ENCODE data around the gene ARHGEF5. TPM values are rescaled to one million over a fixed set of nuclear protein-coding genes. Genes with fewer than 3 reads are reported as not detected.
"Not testable (repeated sequence)": the region's sequence is repeated elsewhere in the genome, so short reads cannot be mapped to it uniquely, and the experiment has no call there.

The ARHGEF5 gene
- total and polyA plus RNA-seq, 2 donors (not counting 1 experiment from before 2014, with no cell fraction given), result 6.8 to 6.9 TPM

GRCh38 chr7:144362061-144362460 is 6.9 kb downstream of the ARHGEF5 start:
- H3K4me1 Mint-ChIP-seq; H3K9me3 Mint-ChIP-seq (ENCODE audit: insufficient read depth); intact Hi-C loops (cut with micrococcal nuclease); H3K27ac ChIP-seq (ENCODE audit: low read length in 2 of 2); H3K79me2 ChIP-seq (ENCODE audit: control insufficient read depth, insufficient read depth, low read length); H3K4me1 ChIP-seq (ENCODE audit: control insufficient read depth in 2 of 2, insufficient read depth in 2 of 2, low read length in 2 of 2); POLR2A ChIA-PET; H3K27me3 ChIP-seq (replicated peaks in 1 of 4; ENCODE audit: control extremely low read depth in 1 of 4, control insufficient read depth in 3 of 4, insufficient read depth in 4 of 4, low read length in 3 of 4); H2AFZ ChIP-seq (ENCODE audit: insufficient read depth, low read depth, low read length, poor library complexity, severe bottlenecking); H3K36me3 ChIP-seq (replicated peaks in 1 of 2; ENCODE audit: control extremely low read depth in 1 of 2, control insufficient read depth in 1 of 2, extremely low read depth in 1 of 2, insufficient read depth in 2 of 2, low read length in 1 of 2); H3K9ac ChIP-seq (ENCODE audit: low read length); H3K4me2 ChIP-seq (replicated peaks; ENCODE audit: low read depth, low read length, poor library complexity, severe bottlenecking); ATAC-seq (ENCODE audit: low read depth); H3K4me3 Mint-ChIP-seq; H3K27ac Mint-ChIP-seq; H3K27me3 Mint-ChIP-seq; H4K20me1 ChIP-seq (ENCODE audit: control insufficient read depth, insufficient read depth, low read length, poor library complexity, severe bottlenecking); DNase-seq; CTCF ChIA-PET; H3K9me3 ChIP-seq (ENCODE audit: control extremely low read depth in 1 of 3, control insufficient read depth in 2 of 3, insufficient read depth in 1 of 3, low read length in 2 of 3); H3K4me3 ChIP-seq (ENCODE audit: control extremely low read depth in 1 of 5, extremely low read depth in 1 of 5, insufficient read depth in 1 of 5, low read depth in 2 of 5, low read length in 4 of 5): not testable (repeated sequence)
- WGBS (ENCODE audit: insufficient coverage), result no CpG with 5 or more reads among the region's 3 CpGs

- H3K27me3 ChIP-seq (replicated peaks in 1 of 4; ENCODE audit: control extremely low read depth in 1 of 4, control insufficient read depth in 3 of 4, insufficient read depth in 4 of 4, low read length in 3 of 4); CTCF ChIA-PET; POLR2A ChIA-PET; H3K4me3 ChIP-seq (ENCODE audit: control extremely low read depth in 1 of 5, extremely low read depth in 1 of 5, insufficient read depth in 1 of 5, low read depth in 2 of 5, low read length in 4 of 5); ATAC-seq (ENCODE audit: low read depth); H3K4me1 ChIP-seq (ENCODE audit: control insufficient read depth in 2 of 2, insufficient read depth in 2 of 2, low read length in 2 of 2); H3K4me1 Mint-ChIP-seq; H3K27me3 Mint-ChIP-seq; H3K27ac Mint-ChIP-seq; H4K20me1 ChIP-seq (ENCODE audit: control insufficient read depth, insufficient read depth, low read length, poor library complexity, severe bottlenecking); H3K9ac ChIP-seq (ENCODE audit: low read length); DNase-seq; H2AFZ ChIP-seq (ENCODE audit: insufficient read depth, low read depth, low read length, poor library complexity, severe bottlenecking); intact Hi-C loops (cut with micrococcal nuclease); H3K4me3 Mint-ChIP-seq; H3K27ac ChIP-seq (ENCODE audit: low read length in 2 of 2); H3K9me3 Mint-ChIP-seq (ENCODE audit: insufficient read depth); H3K4me2 ChIP-seq (replicated peaks; ENCODE audit: low read depth, low read length, poor library complexity, severe bottlenecking); H3K79me2 ChIP-seq (ENCODE audit: control insufficient read depth, insufficient read depth, low read length); H3K36me3 ChIP-seq (replicated peaks in 1 of 2; ENCODE audit: control extremely low read depth in 1 of 2, control insufficient read depth in 1 of 2, extremely low read depth in 1 of 2, insufficient read depth in 2 of 2, low read length in 1 of 2); H3K9me3 ChIP-seq (ENCODE audit: control extremely low read depth in 1 of 3, control insufficient read depth in 2 of 3, insufficient read depth in 1 of 3, low read length in 2 of 3): not testable (repeated sequence)
- WGBS (ENCODE audit: insufficient coverage), result no CpG with 5 or more reads among the region's 6 CpGs
These were observed 10.3 kb downstream of the ARHGEF5 start for GRCh38 chr7:144365523-144365922.

GRCh38 chr7:144367250-144367649 is 12.0 kb downstream of the ARHGEF5 start:
- H3K27me3 Mint-ChIP-seq; H3K4me2 ChIP-seq (replicated peaks; ENCODE audit: low read depth, low read length, poor library complexity, severe bottlenecking); H3K4me1 Mint-ChIP-seq; H3K27ac Mint-ChIP-seq; H3K9ac ChIP-seq (ENCODE audit: low read length); H2AFZ ChIP-seq (ENCODE audit: insufficient read depth, low read depth, low read length, poor library complexity, severe bottlenecking); H3K79me2 ChIP-seq (ENCODE audit: control insufficient read depth, insufficient read depth, low read length); H3K4me1 ChIP-seq (ENCODE audit: control insufficient read depth in 2 of 2, insufficient read depth in 2 of 2, low read length in 2 of 2); CTCF ChIA-PET; H3K4me3 ChIP-seq (ENCODE audit: control extremely low read depth in 1 of 5, extremely low read depth in 1 of 5, insufficient read depth in 1 of 5, low read depth in 2 of 5, low read length in 4 of 5); H3K4me3 Mint-ChIP-seq; intact Hi-C loops (cut with micrococcal nuclease); H3K27me3 ChIP-seq (replicated peaks in 1 of 4; ENCODE audit: control extremely low read depth in 1 of 4, control insufficient read depth in 3 of 4, insufficient read depth in 4 of 4, low read length in 3 of 4); H3K9me3 ChIP-seq (ENCODE audit: control extremely low read depth in 1 of 3, control insufficient read depth in 2 of 3, insufficient read depth in 1 of 3, low read length in 2 of 3); ATAC-seq (ENCODE audit: low read depth); DNase-seq; H3K27ac ChIP-seq (ENCODE audit: low read length in 2 of 2); H3K9me3 Mint-ChIP-seq (ENCODE audit: insufficient read depth); H3K36me3 ChIP-seq (replicated peaks in 1 of 2; ENCODE audit: control extremely low read depth in 1 of 2, control insufficient read depth in 1 of 2, extremely low read depth in 1 of 2, insufficient read depth in 2 of 2, low read length in 1 of 2); POLR2A ChIA-PET; H4K20me1 ChIP-seq (ENCODE audit: control insufficient read depth, insufficient read depth, low read length, poor library complexity, severe bottlenecking): not testable (repeated sequence)
- no CpG with 5 or more reads among the region's 9 CpGs for WGBS (ENCODE audit: insufficient coverage)

GRCh38 chr7:144369221-144369620 is 14.0 kb downstream of the ARHGEF5 start:
- H3K9ac ChIP-seq (ENCODE audit: low read length); H3K4me3 ChIP-seq (ENCODE audit: control extremely low read depth in 1 of 5, extremely low read depth in 1 of 5, insufficient read depth in 1 of 5, low read depth in 2 of 5, low read length in 4 of 5); intact Hi-C loops (cut with micrococcal nuclease); H3K4me1 ChIP-seq (ENCODE audit: control insufficient read depth in 2 of 2, insufficient read depth in 2 of 2, low read length in 2 of 2); DNase-seq; CTCF ChIA-PET; H4K20me1 ChIP-seq (ENCODE audit: control insufficient read depth, insufficient read depth, low read length, poor library complexity, severe bottlenecking); H3K79me2 ChIP-seq (ENCODE audit: control insufficient read depth, insufficient read depth, low read length); H3K27ac ChIP-seq (ENCODE audit: low read length in 2 of 2); H2AFZ ChIP-seq (ENCODE audit: insufficient read depth, low read depth, low read length, poor library complexity, severe bottlenecking); H3K4me3 Mint-ChIP-seq; H3K27me3 Mint-ChIP-seq; H3K4me2 ChIP-seq (replicated peaks; ENCODE audit: low read depth, low read length, poor library complexity, severe bottlenecking); POLR2A ChIA-PET; H3K27ac Mint-ChIP-seq; H3K9me3 Mint-ChIP-seq (ENCODE audit: insufficient read depth); H3K36me3 ChIP-seq (replicated peaks in 1 of 2; ENCODE audit: control extremely low read depth in 1 of 2, control insufficient read depth in 1 of 2, extremely low read depth in 1 of 2, insufficient read depth in 2 of 2, low read length in 1 of 2); H3K27me3 ChIP-seq (replicated peaks in 1 of 4; ENCODE audit: control extremely low read depth in 1 of 4, control insufficient read depth in 3 of 4, insufficient read depth in 4 of 4, low read length in 3 of 4); H3K9me3 ChIP-seq (ENCODE audit: control extremely low read depth in 1 of 3, control insufficient read depth in 2 of 3, insufficient read depth in 1 of 3, low read length in 2 of 3); H3K4me1 Mint-ChIP-seq; ATAC-seq (ENCODE audit: low read depth): not testable (repeated sequence)
- WGBS (ENCODE audit: insufficient coverage), result no CpG with 5 or more reads among the region's 7 CpGs
